ENCODE data around the gene CENPW.

The CENPW gene

DNA sequence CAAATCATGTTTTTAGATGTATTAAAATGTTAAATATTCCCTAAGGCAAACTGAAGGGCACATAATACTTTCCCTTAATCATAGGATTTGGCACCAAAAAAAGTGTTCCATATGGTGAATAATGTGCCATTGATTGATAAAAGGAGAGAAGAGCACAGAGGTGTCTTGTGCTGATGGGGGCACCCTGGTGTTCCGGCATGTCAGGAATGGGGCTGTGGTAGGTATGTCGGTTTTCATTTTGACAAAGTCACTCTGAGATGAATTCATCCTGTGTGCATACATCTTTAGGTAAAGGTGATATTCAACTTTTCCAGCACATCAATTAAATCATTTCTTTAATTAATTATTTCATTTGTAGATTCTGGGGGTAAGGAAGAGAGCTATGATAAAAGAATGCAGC lies 36.8 kb downstream of the CENPW start:
- DNase-seq = no peak

DNA sequence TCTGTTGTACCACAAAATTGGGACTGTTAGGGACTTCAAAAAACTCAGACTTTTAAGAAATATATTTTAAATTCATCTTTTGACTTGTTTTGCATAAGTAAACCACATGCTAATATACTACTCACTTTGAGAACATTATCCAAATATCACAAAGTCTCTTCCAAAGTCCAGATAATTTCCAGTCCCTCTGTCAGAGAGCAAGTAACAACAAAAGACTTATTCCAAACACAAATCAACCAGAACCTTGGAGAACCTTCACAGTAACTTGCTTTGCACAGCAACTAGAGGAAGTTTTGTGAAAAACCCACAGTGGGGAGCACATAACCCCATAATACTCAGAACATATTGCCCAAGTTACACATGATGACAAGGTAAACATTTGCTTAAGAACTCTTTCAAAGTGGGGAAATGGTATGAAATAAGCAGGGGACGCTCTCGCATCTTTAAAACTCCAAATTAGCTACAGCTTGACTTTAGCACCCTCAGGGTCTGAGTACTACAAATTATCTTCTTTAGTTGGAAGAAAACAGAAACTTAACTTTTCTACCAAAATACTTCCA lies 37.8 kb downstream of the CENPW start:
- no peak for DNase-seq

DNA sequence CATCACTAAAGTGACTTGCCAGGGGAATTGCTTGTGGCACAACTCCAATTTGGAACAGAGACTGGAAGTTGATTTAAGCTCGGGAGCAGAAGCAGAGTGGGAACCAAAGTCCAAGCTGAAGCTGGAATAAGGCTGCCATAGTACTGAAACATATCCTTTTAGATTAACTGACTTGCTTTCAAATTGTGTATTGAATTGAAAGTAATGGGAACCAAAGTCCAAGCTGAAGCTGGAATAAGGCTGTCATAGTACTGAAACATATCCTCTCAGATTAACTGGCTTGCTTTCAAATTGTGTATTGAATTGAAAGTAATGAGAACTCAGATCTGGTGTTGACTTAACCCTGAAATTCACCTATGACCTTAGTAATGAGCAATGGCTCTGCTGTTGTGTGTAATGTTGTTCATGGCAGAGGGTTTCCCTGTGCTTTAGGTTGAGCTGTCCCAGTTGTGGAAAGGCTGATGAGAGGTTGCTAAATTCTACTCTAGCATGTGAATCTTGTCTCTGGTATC lies 40.2 kb downstream of the CENPW start:
- DNase-seq = no peak

DNA sequence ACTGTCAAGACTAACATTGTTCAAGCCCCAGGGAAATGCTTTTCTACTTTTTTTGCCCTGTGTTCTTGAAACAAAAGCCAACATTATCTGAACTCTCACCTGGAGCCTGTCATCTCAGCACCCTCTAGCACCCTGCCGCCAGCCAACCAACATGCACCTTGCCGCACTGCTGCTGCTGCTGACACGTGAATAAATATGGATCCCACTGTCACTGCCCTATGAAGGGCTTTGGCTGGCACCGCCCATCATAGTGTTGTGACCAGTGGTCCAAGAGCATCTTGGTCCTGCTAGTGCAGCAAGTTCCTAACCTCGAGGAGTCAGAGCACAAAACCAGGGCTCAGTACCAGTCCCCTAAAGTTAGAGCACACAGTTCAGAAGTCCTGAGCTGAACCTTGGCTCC lies 41.6 kb downstream of the CENPW start:
- DNase-seq = no peak

DNA sequence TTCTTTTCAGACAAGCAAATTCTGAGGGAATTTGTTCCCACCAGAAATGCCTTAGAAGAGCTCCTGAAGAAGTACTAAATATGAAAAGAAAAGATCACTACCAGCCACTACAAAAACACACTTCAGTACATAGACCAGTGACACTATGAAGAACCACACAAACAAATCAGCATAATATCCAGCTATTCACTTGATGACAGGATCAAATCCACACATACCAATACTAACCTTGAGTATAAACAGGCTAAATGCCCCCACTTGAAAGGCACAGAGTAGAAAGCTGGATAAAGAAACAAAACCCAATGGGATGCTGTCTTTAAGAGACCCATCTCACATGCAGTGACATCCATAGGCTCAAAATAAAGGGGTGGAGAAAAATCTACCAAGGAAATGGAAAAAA lies 43.3 kb downstream of the CENPW start:
- DNase-seq = no peak

DNA sequence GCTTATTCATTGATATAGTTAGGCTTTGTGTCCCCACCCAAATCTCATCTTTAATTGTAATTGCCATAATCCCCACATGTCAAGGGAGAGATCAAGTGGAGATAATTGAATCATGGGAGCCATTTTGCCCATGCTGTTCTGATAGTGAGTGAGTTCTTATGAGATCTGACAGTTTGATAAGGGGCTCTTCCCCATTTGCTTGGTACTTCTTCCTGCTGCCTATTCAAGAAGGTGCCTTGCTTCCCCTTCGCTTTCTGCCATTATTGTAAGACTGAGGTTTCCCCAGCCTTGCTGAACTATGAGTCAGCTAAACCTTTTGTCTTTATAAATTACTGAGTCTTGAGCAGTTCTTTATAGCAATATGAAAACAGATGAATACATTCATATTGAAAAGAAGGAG lies 45.6 kb downstream of the CENPW start:
- DNase-seq = no peak

DNA sequence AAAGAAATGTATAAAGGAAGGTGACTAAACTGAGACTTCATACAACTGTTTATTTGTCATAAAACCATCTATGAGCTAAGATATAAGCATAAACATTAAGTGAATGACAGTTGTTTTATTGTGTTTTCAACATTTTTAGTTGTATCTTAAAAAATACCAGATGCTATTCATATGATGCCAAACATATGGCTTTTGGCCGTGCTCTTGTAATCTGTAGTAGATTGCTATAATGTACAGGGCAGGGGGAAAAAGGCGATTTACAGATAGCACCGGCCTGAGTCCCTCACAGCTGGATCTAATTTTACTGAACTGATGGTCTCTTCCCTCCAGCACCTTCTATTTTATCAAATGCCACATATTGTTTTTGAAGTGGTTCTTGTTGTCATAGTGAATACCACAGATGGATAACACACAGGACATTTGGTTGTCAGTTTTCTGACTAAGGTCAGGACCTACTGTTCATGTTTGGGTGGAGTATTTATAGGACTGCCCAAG lies 48.2 kb downstream of the CENPW start:
- no peak for DNase-seq

DNA sequence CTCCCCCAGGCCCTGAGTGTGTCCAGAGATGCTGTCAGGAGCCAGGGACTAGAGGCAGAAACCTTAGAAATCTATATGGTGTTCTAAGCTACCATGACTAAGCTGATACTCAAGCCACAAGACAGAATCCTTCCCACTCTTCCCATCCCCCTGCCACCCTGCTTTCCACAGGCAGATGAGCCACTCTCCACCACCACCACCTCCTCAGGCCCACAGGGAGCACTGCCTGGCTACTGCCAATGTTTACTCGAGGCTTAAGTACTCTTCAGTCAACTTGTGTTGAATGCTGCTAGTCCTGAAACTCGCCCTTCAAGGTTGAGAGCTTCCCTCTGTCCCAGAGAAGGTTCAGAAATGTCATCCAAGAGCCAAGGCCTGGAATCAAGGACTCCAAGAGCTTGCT lies 56.2 kb downstream of the CENPW start:
- DNase-seq = no peak
